KG1 (cell line): ENCODE results near the gene MICU1.
"Not testable (repeated sequence)": the region's sequence is repeated elsewhere in the genome, so short reads cannot be mapped to it uniquely, and the experiment has no call there.

ENCODE experiments used
- DNase-seq: peaks from one replicate; lab custom pipeline; 2025; lab: John Stamatoyannopoulos, UW

MICU1 gene

GRCh38 chr10:72503694-72504438 lies 122.0 kb downstream of the MICU1 start:
- DNase-seq = no peak

- no peak for DNase-seq
Measured at GRCh38 chr10:72503241-72503640, 122.6 kb downstream of the MICU1 start.

GRCh38 chr10:72502581-72502980 lies 123.3 kb downstream of the MICU1 start:
- no peak for DNase-seq

GRCh38 chr10:72499701-72500100 lies 126.2 kb downstream of the MICU1 start:
- DNase-seq = no peak

GRCh38 chr10:72490951-72491350 lies 134.9 kb downstream of the MICU1 start:
- no peak for DNase-seq

GRCh38 chr10:72487521-72487920 lies 138.4 kb downstream of the MICU1 start:
- DNase-seq = no peak

GRCh38 chr10:72487116-72487515 lies 138.8 kb downstream of the MICU1 start:
- no peak for DNase-seq

DNA sequence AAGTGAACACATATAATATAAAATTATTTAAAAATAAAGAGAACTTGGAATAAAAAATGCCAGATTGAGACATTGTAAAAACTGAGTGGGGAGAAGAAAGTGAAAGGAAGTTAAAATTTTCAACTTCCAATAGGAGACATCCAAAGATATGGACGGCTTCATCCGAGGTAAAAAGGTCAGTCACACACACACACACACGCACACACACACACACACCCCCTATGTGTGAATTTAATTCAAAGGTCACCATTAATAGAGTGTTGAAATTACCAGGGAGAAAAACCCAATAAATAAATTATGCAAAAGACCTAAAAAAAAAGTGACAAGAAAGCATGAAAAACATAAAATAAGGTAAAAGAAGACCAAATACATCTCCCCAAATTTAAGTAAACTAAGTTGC lies 140.2 kb downstream of the MICU1 start:
- no peak for DNase-seq

GRCh38 chr10:72484521-72484920 lies 141.4 kb downstream of the MICU1 start:
- no peak for DNase-seq

DNA sequence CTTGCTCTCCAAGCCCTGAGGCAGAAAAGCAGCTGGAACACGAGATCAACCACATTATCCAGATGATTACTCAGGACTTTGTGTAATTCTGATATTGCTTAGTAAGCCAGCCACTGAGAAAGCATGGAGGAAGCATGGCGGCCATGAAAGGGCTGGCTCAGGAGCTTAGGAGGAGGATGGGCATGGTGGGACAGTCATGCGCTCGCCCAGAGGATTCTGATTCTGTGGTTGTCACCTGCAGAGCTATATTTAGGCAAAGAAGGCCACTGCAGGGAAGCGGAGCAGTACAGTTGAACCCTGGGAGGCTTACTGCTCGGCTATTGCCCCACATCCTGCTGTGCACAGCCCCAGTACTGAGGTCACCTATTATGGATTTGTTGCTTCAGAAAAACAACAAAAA lies 142.4 kb downstream of the MICU1 start:
- DNase-seq = no peak

- no peak for DNase-seq
Measured at GRCh38 chr10:72480861-72481260, 145.0 kb downstream of the MICU1 start.

GRCh38 chr10:72477463-72477862 lies 148.4 kb downstream of the MICU1 start:
- no peak for DNase-seq

DNA sequence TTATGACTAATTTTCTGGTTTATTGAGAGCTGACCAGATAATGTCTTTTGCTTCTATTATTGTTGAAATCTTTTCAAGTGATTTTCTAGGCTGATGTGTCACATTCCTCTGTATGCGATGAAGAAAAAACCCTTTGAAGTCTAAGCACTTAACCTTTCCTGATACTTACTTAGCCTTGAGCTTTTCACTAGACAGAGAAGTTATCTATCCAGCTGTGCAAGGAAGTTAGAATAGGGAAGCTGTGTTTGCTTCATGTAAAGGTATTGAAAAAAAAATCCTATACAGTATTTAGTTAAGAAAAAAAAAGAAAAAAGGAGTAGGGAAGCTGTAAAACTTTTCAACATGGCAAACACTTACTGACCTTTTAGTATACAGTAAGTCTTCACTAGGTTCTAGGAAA lies 153.6 kb downstream of the MICU1 start:
- no peak for DNase-seq

- no peak for DNase-seq
Measured at GRCh38 chr10:72470666-72471065, 155.2 kb downstream of the MICU1 start.

GRCh38 chr10:72467064-72467463 lies 158.8 kb downstream of the MICU1 start:
- not testable (repeated sequence) for DNase-seq

GRCh38 chr10:72466018-72466417 lies 159.9 kb downstream of the MICU1 start:
- DNase-seq = no peak

- DNase-seq = no peak
Measured at GRCh38 chr10:72464438-72464837, 161.4 kb downstream of the MICU1 start.

DNA sequence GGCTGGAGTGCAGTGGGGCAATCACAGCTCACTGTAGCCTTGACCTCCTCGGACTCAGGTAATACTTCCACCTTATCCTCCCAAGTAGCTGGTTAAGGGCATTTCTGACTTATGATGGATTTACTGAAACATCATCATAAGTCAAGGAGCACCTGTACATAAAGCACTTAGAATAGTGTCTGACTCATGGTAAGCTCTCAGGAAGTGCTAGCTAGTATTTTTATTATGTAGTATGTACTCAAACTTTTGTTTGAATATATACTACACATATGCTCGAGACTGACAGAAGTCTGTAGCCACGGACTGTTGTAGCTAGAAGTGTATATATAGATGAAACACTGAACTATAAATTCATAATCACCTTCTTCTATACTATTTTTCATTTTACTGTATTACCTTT lies 163.6 kb downstream of the MICU1 start:
- DNase-seq = no peak

DNA sequence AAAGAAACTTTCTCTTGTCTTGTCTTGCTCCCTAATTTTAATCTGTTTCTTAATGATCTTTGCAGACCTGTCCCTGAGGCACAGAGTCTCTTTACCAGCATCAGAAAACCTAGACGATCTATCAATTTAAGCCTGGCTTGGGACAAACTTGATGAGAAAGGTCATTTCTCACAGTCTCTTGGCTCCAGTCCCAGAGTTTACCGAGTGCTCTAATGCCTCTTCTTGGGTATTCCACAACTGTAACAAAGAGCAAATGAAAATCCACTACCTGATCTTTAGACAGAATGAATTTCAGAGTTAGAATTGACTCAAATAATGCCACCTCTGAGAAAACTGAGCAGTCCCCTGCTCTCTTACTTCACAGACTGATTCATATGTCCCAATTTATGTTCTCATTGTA lies 164.8 kb downstream of the MICU1 start:
- DNase-seq = no peak

GRCh38 chr10:72460284-72460876 lies 165.5 kb downstream of the MICU1 start:
- no peak for DNase-seq

- DNase-seq = no peak
Measured at GRCh38 chr10:72459301-72459700, 166.6 kb downstream of the MICU1 start.

DNA sequence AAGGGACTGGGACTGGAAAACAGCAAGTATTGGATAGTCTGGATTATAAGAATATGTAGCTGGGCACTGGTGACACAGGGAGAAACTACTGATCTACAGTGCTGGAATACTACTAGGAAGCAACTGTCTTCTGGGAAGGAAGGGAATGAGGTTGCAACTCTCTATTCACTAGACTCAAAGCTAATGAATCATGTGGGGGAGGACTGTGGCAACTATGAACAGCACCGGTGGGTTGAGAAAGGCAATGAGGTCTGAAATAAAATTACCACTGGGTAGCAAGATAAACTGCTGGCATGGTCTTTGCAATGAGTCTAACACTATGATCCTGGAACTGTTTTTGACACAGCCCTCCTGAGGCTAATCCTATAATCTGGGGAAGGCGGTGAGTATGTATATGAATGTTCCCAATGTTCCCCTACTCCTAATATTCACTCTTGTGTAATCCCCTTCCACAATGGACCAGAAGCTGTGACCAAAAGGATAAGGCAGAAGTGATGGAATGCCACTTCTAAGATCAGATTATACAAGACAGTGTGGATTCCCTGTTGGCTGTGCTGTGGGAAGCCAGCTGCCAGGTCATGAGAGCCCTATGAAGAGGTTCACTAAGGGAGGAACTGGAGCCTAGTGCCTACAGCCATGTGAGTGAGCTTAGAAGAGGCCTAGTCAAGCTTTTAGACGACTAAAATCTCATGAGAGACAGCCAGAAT lies 169.8 kb downstream of the MICU1 start:
- no peak for DNase-seq

- DNase-seq = no peak
Measured at GRCh38 chr10:72449941-72450441, 175.9 kb downstream of the MICU1 start.
